Stimulated activated CD8-positive, alpha-beta memory T cell treated with anti-CD3 and anti-CD28 coated beads, Interleukin-4, amount 100 ng/mL, for 4 hours (primary cell): ENCODE data around the gene TRAPPC1.

Experiments used
- DNase-seq, 2 donors: peaks; one replicate each; pipeline ENCODE4 v3.0.0-alpha.2; 2020; ENCODE audit warnings: low read depth in 2 of 2, low spot score in 1 of 2

Gene TRAPPC1

GRCh38 chr17:7943291-7943690 is 11.5 kb upstream of the TRAPPC1 start:
- DNase-seq = no peak

GRCh38 chr17:7940743-7941142 is 9.0 kb upstream of the TRAPPC1 start:
- no peak for DNase-seq

GRCh38 chr17:7940034-7940433 is 8.3 kb upstream of the TRAPPC1 start:
- DNase-seq = no peak

- no peak for DNase-seq
Observed at GRCh38 chr17:7935859-7936258, 4.1 kb upstream of the TRAPPC1 start.

- DNase-seq = no peak
Observed at GRCh38 chr17:7932949-7933348, 1.2 kb upstream of the TRAPPC1 start.

- no peak for DNase-seq
Observed at GRCh38 chr17:7932483-7932891, 741 bp upstream of the TRAPPC1 start.

GRCh38 chr17:7930841-7931631 is 710 bp downstream of the TRAPPC1 start:
- DNase-seq = no peak

GRCh38 chr17:7929158-7930023 is 2.4 kb downstream of the TRAPPC1 start, which contains the start of gene KCNAB3:
Gene KCNAB3 (minus strand): TSS chr17:7929856. CDS start chr17:7929435, 421 bp downstream.
- no peak for DNase-seq

- DNase-seq = no peak
Observed at GRCh38 chr17:7927596-7927995, 4.2 kb downstream of the TRAPPC1 start.

- peak; percentile 60 to 68 for DNase-seq
Observed at GRCh38 chr17:7922845-7923628, 8.7 kb downstream of the TRAPPC1 start.

- no peak for DNase-seq
Observed at GRCh38 chr17:7922269-7922844, 9.4 kb downstream of the TRAPPC1 start.

- no peak for DNase-seq
Observed at GRCh38 chr17:7916808-7917207, 14.9 kb downstream of the TRAPPC1 start.

- DNase-seq = no peak
Observed at GRCh38 chr17:7916385-7916682, 15.4 kb downstream of the TRAPPC1 start.

- peak; percentile 51 to 70 for DNase-seq
Observed at GRCh38 chr17:7915611-7916384, 15.9 kb downstream of the TRAPPC1 start, which contains the start of gene RNF227. Gene RNF227 (minus strand): TSS chr17:7916289. CDS start chr17:7916195, 94 bp downstream.

- no peak for DNase-seq
Observed at GRCh38 chr17:7915179-7915610, 16.6 kb downstream of the TRAPPC1 start.

GRCh38 chr17:7912927-7913524 is 18.7 kb downstream of the TRAPPC1 start:
- DNase-seq = no peak

- no peak for DNase-seq
Observed at GRCh38 chr17:7911116-7911515, 20.6 kb downstream of the TRAPPC1 start.

- DNase-seq = no peak
Observed at GRCh38 chr17:7910711-7911110, 21.0 kb downstream of the TRAPPC1 start.

- DNase-seq = no peak
Observed at GRCh38 chr17:7910281-7910680, 21.5 kb downstream of the TRAPPC1 start.

- no peak for DNase-seq
Observed at GRCh38 chr17:7909089-7909488, 22.7 kb downstream of the TRAPPC1 start.
